Smooth muscle cell (in vitro differentiated cells): ENCODE data around the gene MED13L. TPM values are rescaled to one million over a fixed set of nuclear protein-coding genes. Genes with fewer than 3 reads are reported as not detected.
A peak's percentile ranks its signal among the peaks of the same experiment; 100 is the strongest.

Source experiments
- DNase-seq: peaks from one replicate; lab custom pipeline; 2025; ENCODE audit not compliant: unreplicated experiment; lab: John Stamatoyannopoulos, UW
- H2AFZ ChIP-seq: fragments of 200-600 bp; sonication (generic); 2 replicates; pipeline ENCODE4 v1.6.0; 2016; ENCODE audit warnings: antibody characterized with exemption, low read depth, mild to moderate bottlenecking
- H3F3A ChIP-seq: fragments of 200-600 bp; sonication (generic); 2 replicates; pipeline ENCODE4 v1.6.0; 2017; ENCODE audit warnings: antibody characterized with exemption, low read depth
- H3K27ac ChIP-seq: fragments of 200-600 bp; sonication (generic); 2 replicates; pipeline ENCODE4 v1.5.1; 2016; ENCODE audit warnings: low read depth, mild to moderate bottlenecking
- H3K27me3 ChIP-seq: fragments of 200-600 bp; sonication (generic); 2 replicates; pipeline ENCODE4 v1.6.1; 2016; ENCODE audit warnings: low read depth, mild to moderate bottlenecking
- H3K36me3 ChIP-seq: fragments of 200-600 bp; sonication (generic); 2 replicates; pipeline ENCODE4 v1.5.1; 2016; ENCODE audit warnings: low read depth
- H3K4me1 ChIP-seq: fragments of 200-600 bp; sonication (generic); 2 replicates; pipeline ENCODE4 v1.5.1; 2016; ENCODE audit warnings: low read depth
- H3K4me2 ChIP-seq: fragments of 200-600 bp; sonication (generic); 2 replicates; pipeline ENCODE4 v1.6.0; 2016; ENCODE audit warnings: mild to moderate bottlenecking
- H3K4me3 ChIP-seq: fragments of 200-600 bp; sonication (generic); 2 replicates; pipeline ENCODE4 v1.5.1; 2016; ENCODE audit warnings: mild to moderate bottlenecking
- H3K79me2 ChIP-seq: fragments of 200-600 bp; sonication (generic); 2 replicates; pipeline ENCODE4 v1.6.0; 2016; ENCODE audit warnings: low read depth, mild to moderate bottlenecking
- H3K9ac ChIP-seq: fragments of 200-600 bp; sonication (generic); 2 replicates; pipeline ENCODE4 v1.6.0; 2016; ENCODE audit warnings: low read depth
- H3K9me3 ChIP-seq: fragments of 200-600 bp; sonication (generic); replicated peaks from 2 replicates; pipeline ENCODE4 v1.5.1; 2016; ENCODE audit warnings: low read depth
- H4K20me1 ChIP-seq: fragments of 200-600 bp; sonication (generic); 2 replicates; pipeline ENCODE4 v1.6.0; 2016; ENCODE audit warnings: low read depth
- CTCF ChIP-seq: fragments of 200-600 bp; sonication (generic); IDR thresholded peaks from 2 replicates; pipeline ENCODE4 v1.5.1; 2017; ENCODE audit warnings: borderline replicate concordance, mild to moderate bottlenecking, antibody characterized with exemption; ENCODE audit not compliant: insufficient read depth, poor library complexity, severe bottlenecking
- WGBS: methylation state at CpG from one replicate; pipeline ENCODE4 v1.1.7; 2016; ENCODE audit warnings: low lambda C conversion rate; 5-methylcytosine and 5-hydroxymethylcytosine counted together
- polyA plus RNA-seq: library from polyadenylated mRNA; unstranded; fragments of >200 nt; fragmentation: Nextera tagmentation; extraction: Ambion mirVana; gene quantifications from 2 replicates; pipeline ENCODE4 v1.2.1, GENCODE V29; 2016
- total RNA-seq: library from RNA; depleted of rRNA; stranded (reverse); fragments of >200 nt; gene quantifications from 2 replicates; pipeline ENCODE4 v1.2.3, GENCODE V29; 2014

The MED13L gene
- total and polyA plus RNA-seq, 2 experiments from 2014 or later = 13.2 to 74.3 TPM

- 47% methylated on average over 3 of the region's 3 CpGs for WGBS
- Histone ChIP-seq H3K9ac (no peak overlapping the region), H3K36me3 (no peaks in the 10 kb centered on the region), H3K4me3 (no peak overlapping the region), H4K20me1 (peaks cover 100% of the 10 kb centered on the region), H3F3A (no peaks in the 10 kb centered on the region), H3K27me3 (no peaks in the 10 kb centered on the region), H2AFZ (no peak overlapping the region), H3K9me3 (no peaks in the 10 kb centered on the region), H3K27ac (peak overlapping the region; percentile 16), H3K4me2 (no peak overlapping the region), H3K79me2 (peaks cover 98% of the 10 kb centered on the region), H3K4me1 (peaks cover 9% of the 10 kb centered on the region)
- no peak for DNase-seq
- no peak for TF ChIP-seq CTCF
These were observed 223.9 kb downstream of the MED13L start for GRCh38 chr12:116053479-116054200.

GRCh38 chr12:116050275-116050674 is 227.2 kb downstream of the MED13L start:
- WGBS = 91% methylated on average over 5 of the region's 5 CpGs
- no peaks in the 10 kb centered on the region for H3K36me3 ChIP-seq
- H3K79me2 ChIP-seq = peaks cover 81% of the 10 kb centered on the region
- no peaks in the 10 kb centered on the region for H3F3A ChIP-seq
- H3K4me3 ChIP-seq = no peak overlapping the region
- H3K9me3 ChIP-seq = no peaks in the 10 kb centered on the region
- no peak overlapping the region for H3K27ac ChIP-seq
- peaks cover 12% of the 10 kb centered on the region for H3K4me1 ChIP-seq
- no peak for TF ChIP-seq CTCF
- no peak for DNase-seq
- peaks cover 96% of the 10 kb centered on the region for H4K20me1 ChIP-seq
- no peak overlapping the region for H2AFZ ChIP-seq
- no peak overlapping the region for H3K4me2 ChIP-seq
- no peaks in the 10 kb centered on the region for H3K27me3 ChIP-seq
- no peak overlapping the region for H3K9ac ChIP-seq

GRCh38 chr12:116048879-116049278 is 228.6 kb downstream of the MED13L start:
- no peak for DNase-seq
- TF ChIP-seq CTCF = no peak
- Histone ChIP-seq H3K27me3 (no peaks in the 10 kb centered on the region), H4K20me1 (peaks cover 96% of the 10 kb centered on the region), H3K9ac (no peak overlapping the region), H3K9me3 (no peaks in the 10 kb centered on the region), H3K36me3 (no peaks in the 10 kb centered on the region), H3K4me2 (no peak overlapping the region), H3K4me1 (peaks cover 11% of the 10 kb centered on the region), H3K27ac (no peak overlapping the region), H3K4me3 (no peak overlapping the region), H3K79me2 (peaks cover 75% of the 10 kb centered on the region), H3F3A (no peaks in the 10 kb centered on the region), H2AFZ (no peak overlapping the region)

- TF ChIP-seq CTCF = no peak
- Histone ChIP-seq H3F3A (no peaks in the 10 kb centered on the region), H2AFZ (no peak overlapping the region), H3K4me2 (no peak overlapping the region), H4K20me1 (peaks cover 95% of the 10 kb centered on the region), H3K27me3 (no peaks in the 10 kb centered on the region), H3K79me2 (peaks cover 67% of the 10 kb centered on the region), H3K4me1 (peaks cover 11% of the 10 kb centered on the region), H3K4me3 (no peak overlapping the region), H3K9ac (no peak overlapping the region), H3K9me3 (no peaks in the 10 kb centered on the region), H3K36me3 (no peaks in the 10 kb centered on the region), H3K27ac (no peak overlapping the region)
- no peak for DNase-seq
These were observed 231.5 kb downstream of the MED13L start for GRCh38 chr12:116046039-116046438.
